NCI-H82 treated with DMSO at 0.1 percent for 48 hours (cell line): ENCODE measurements around the gene GH1.
"Not testable (repeated sequence)": the region's sequence is repeated elsewhere in the genome, so short reads cannot be mapped to it uniquely, and the experiment has no call there.

ENCODE experiments used
- DNase-seq: peaks from one replicate; lab custom pipeline; 2025; ENCODE audit not compliant: unreplicated experiment; lab: John Stamatoyannopoulos, UW

The GH1 gene

GRCh38 chr17:63869491-63870291, 48.9 kb downstream of the GH1 start:
- DNase-seq, result not testable (repeated sequence)
